Thymus (tissue), 11 donors: ENCODE results near the gene MEGF10. TPM values are rescaled to one million over a fixed set of nuclear protein-coding genes. Genes with fewer than 3 reads are reported as not detected.

ENCODE experiments used
- DNase-seq, 9 donors: peaks; one replicate each; pipeline ENCODE4 v3.0.0-alpha.2; 2013; ENCODE audit warnings: low spot score in 9 of 9, low read depth in 6 of 9, missing footprints in 1 of 9
- H3K27ac ChIP-seq, 2 donors: one replicate each; pipeline ENCODE4 v1.5.1; 2013; ENCODE audit warnings: control low read depth in 1 of 2, low read depth in 1 of 2, low read length in 1 of 2, mild to moderate bottlenecking in 1 of 2, moderate library complexity in 1 of 2
- H3K27me3 ChIP-seq, 2 donors: one replicate each; pipeline ENCODE4 v1.5.1; 2013; ENCODE audit warnings: low read length in 1 of 2; ENCODE audit not compliant: control insufficient read depth in 2 of 2, insufficient read depth in 1 of 2
- H3K36me3 ChIP-seq, 2 donors: one replicate each; pipeline ENCODE4 v1.5.1; 2013; ENCODE audit warnings: low read length in 1 of 2, mild to moderate bottlenecking in 1 of 2, moderate library complexity in 1 of 2; ENCODE audit not compliant: control insufficient read depth in 2 of 2, insufficient read depth in 2 of 2
- H3K4me1 ChIP-seq, 2 donors: one replicate each; pipeline ENCODE4 v1.5.1; 2013; ENCODE audit warnings: low read length in 2 of 2; ENCODE audit not compliant: control insufficient read depth in 2 of 2, insufficient read depth in 2 of 2
- H3K4me3 ChIP-seq, 2 donors: one replicate each; pipeline ENCODE4 v1.5.1; 2013; ENCODE audit warnings: low read length in 2 of 2, control low read depth in 1 of 2, mild to moderate bottlenecking in 1 of 2
- H3K9me3 ChIP-seq, 2 donors: one replicate each; pipeline ENCODE4 v1.5.1; 2013; ENCODE audit warnings: low read length in 1 of 2, mild to moderate bottlenecking in 1 of 2; ENCODE audit not compliant: control insufficient read depth in 2 of 2, insufficient read depth in 1 of 2
- WGBS: extraction: QIAGEN DNeasy Blood & Tissue Kit; methylation state at CpG from one replicate; pipeline ENCODE4 v1.1.7; 2013; 5-methylcytosine and 5-hydroxymethylcytosine counted together
- polyA plus RNA-seq: library from polyadenylated mRNA; stranded (reverse); fragments of 200-250 nt; gene quantifications from one replicate; pipeline ENCODE4 v1.2.3, GENCODE V29; 2013
- total RNA-seq: library from RNA; stranded (reverse); fragments of 120-200 nt; gene quantifications from one replicate; pipeline ENCODE4 v1.2.4, GENCODE V29; 2013
- donor health status: healthy.

The MEGF10 gene
- total and polyA plus RNA-seq, 2 donors: 0.32 to 1.1 TPM

DNA sequence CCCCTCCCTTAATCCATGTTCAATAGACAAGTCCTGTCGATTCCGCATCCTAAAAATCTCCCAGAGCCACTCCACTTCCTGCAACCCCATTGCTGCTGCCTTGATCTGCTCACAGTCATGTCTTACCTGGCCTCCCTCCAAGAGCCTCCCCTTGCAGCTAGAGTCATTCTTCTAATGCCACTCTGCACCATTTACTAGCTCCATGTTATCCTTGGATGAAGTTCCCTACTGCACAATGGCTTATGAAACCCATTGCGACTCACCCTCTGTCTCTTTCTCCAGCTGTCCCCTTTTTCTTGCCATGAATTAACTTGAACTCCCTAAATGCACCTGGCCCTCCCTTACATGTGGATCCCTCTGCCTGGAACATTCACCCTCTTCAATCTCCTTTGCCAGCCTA is 39.5 kb downstream of the MEGF10 start:
- no peak overlapping the region for H3K27ac ChIP-seq
- 93% methylated on average over 3 of the region's 3 CpGs for WGBS
- H3K4me3 ChIP-seq: no peak overlapping the region
- no peaks in the 10 kb centered on the region for H3K9me3 ChIP-seq
- H3K27me3 ChIP-seq: no peaks in the 10 kb centered on the region
- DNase-seq: no peak
- H3K4me1 ChIP-seq: no peaks in the 10 kb centered on the region
- no peaks in the 10 kb centered on the region for H3K36me3 ChIP-seq

GRCh38 chr5:127331890-127332649 is 41.5 kb downstream of the MEGF10 start:
- Histone ChIP-seq H3K36me3 (no peaks in the 10 kb centered on the region), H3K4me3 (no peak overlapping the region), H3K27ac (no peak overlapping the region), H3K9me3 (no peaks in the 10 kb centered on the region), H3K4me1 (no peaks in the 10 kb centered on the region), H3K27me3 (no peaks in the 10 kb centered on the region)
- no peak for DNase-seq
- over 99% methylated on average over 3 of the region's 3 CpGs for WGBS

- no peak for DNase-seq
- Histone ChIP-seq H3K27me3 (no peaks in the 10 kb centered on the region), H3K36me3 (no peaks in the 10 kb centered on the region), H3K27ac (no peak overlapping the region), H3K4me1 (no peaks in the 10 kb centered on the region), H3K4me3 (no peak overlapping the region), H3K9me3 (no peaks in the 10 kb centered on the region)
- 96% methylated on average over 3 of the region's 3 CpGs for WGBS
Measured at GRCh38 chr5:127333483-127333882, 42.9 kb downstream of the MEGF10 start.

GRCh38 chr5:127335381-127335780 is 44.8 kb downstream of the MEGF10 start:
- no peak for DNase-seq
- Histone ChIP-seq H3K27ac (no peak overlapping the region), H3K4me1 (no peaks in the 10 kb centered on the region), H3K9me3 (no peaks in the 10 kb centered on the region), H3K4me3 (no peak overlapping the region), H3K36me3 (no peaks in the 10 kb centered on the region), H3K27me3 (no peaks in the 10 kb centered on the region)
- WGBS: 96% methylated on average over 2 of the region's 2 CpGs

DNA sequence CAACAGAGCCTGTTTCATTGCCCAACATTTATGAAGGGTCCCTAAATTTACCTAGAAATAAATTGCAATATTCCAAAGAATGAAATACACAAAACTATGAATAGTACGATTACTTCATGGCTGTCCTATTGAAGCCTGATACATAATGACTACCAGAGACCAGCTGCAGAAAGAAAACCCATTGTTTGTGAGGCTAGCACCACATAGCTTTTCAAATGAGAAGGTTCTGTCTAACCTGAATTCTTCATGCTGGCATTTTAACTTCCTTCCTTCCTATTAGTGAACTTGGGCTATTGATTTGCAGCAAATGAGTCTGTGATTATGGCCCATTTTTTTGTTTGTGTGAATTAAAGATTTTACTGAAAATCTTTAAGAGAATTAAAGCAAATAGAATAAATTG is 47.3 kb downstream of the MEGF10 start:
- no peak for DNase-seq
- no peaks in the 10 kb centered on the region for H3K27me3 ChIP-seq
- no peaks in the 10 kb centered on the region for H3K36me3 ChIP-seq
- no peaks in the 10 kb centered on the region for H3K9me3 ChIP-seq
- WGBS: 96% methylated on average over 1 of the region's 1 CpG
- no peaks in the 10 kb centered on the region for H3K4me1 ChIP-seq
- no peak overlapping the region for H3K27ac ChIP-seq
- H3K4me3 ChIP-seq: no peak overlapping the region

- no peaks in the 10 kb centered on the region for H3K9me3 ChIP-seq
- WGBS: 91% methylated on average over 1 of the region's 1 CpG
- H3K27ac ChIP-seq: no peak overlapping the region
Measured at GRCh38 chr5:127338501-127338900, 47.9 kb downstream of the MEGF10 start.

GRCh38 chr5:127340606-127341005 is 50.0 kb downstream of the MEGF10 start:
- 97% methylated on average over 4 of the region's 4 CpGs for WGBS
- Histone ChIP-seq H3K4me3 (no peak overlapping the region), H3K9me3 (no peaks in the 10 kb centered on the region), H3K4me1 (no peaks in the 10 kb centered on the region), H3K27ac (no peak overlapping the region), H3K36me3 (no peaks in the 10 kb centered on the region), H3K27me3 (no peaks in the 10 kb centered on the region)
- DNase-seq: no peak

More at GRCh38 chr5:127338501-127338900, 47.9 kb downstream of the MEGF10 start:
- no peak for DNase-seq
- H3K4me3 ChIP-seq: no peak overlapping the region
- H3K4me1 ChIP-seq: no peaks in the 10 kb centered on the region
- no peaks in the 10 kb centered on the region for H3K36me3 ChIP-seq
- no peaks in the 10 kb centered on the region for H3K27me3 ChIP-seq

GRCh38 chr5:127342364-127342763 is 51.8 kb downstream of the MEGF10 start:
- H3K36me3 ChIP-seq: no peaks in the 10 kb centered on the region
- 96% methylated on average over 3 of the region's 3 CpGs for WGBS
- H3K27ac ChIP-seq: no peak overlapping the region
- no peak overlapping the region for H3K4me3 ChIP-seq
- DNase-seq: no peak
- H3K9me3 ChIP-seq: no peaks in the 10 kb centered on the region
- H3K4me1 ChIP-seq: no peaks in the 10 kb centered on the region
- no peaks in the 10 kb centered on the region for H3K27me3 ChIP-seq

- H3K27ac ChIP-seq: no peak overlapping the region
- no peaks in the 10 kb centered on the region for H3K4me1 ChIP-seq
- no peak for DNase-seq
- no peak overlapping the region for H3K4me3 ChIP-seq
- H3K9me3 ChIP-seq: no peaks in the 10 kb centered on the region
- 95% methylated on average over 3 of the region's 3 CpGs for WGBS
- H3K27me3 ChIP-seq: no peaks in the 10 kb centered on the region
- H3K36me3 ChIP-seq: no peaks in the 10 kb centered on the region
Measured at GRCh38 chr5:127343313-127343712, 52.7 kb downstream of the MEGF10 start.
